ENCODE results near the gene ERBB4.
"Not testable (repeated sequence)": the region's sequence is repeated elsewhere in the genome, so short reads cannot be mapped to it uniquely, and the experiment has no call there.

The ERBB4 gene

DNA sequence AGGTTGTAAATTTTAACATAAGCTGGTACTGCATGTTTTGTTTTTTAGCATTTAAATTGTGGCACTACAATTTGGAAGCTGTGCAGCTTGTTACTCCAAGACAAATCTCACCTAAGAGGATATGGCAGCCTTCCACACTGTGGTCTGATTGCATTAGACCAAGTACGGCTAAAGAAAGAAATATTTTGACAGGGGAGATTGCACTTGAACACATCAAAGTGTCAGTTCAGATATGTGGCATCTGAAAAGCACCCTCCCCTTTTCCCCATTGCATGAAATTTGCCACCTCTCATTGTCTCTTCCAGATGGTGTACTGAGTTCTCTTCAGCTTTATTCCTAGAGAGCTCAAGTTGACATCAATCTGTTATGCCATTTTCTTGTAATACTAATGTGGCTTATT, 295.9 kb downstream of the ERBB4 start:
- Histone ChIP-seq H3K36me3 (ENCODE audit: control insufficient read depth, insufficient read depth, low read length) (no peaks in the 10 kb centered on the region), H3K27ac (ENCODE audit: insufficient read depth, low read depth, low read length, poor library complexity, severe bottlenecking) (no peak overlapping the region), H3K27me3 (ENCODE audit: control insufficient read depth, insufficient read depth, low read length, poor library complexity, severe bottlenecking) (no peaks in the 10 kb centered on the region), H3K9me3 (ENCODE audit: control insufficient read depth, low read length) (no peaks in the 10 kb centered on the region), H3K4me3 (ENCODE audit: insufficient read depth, low read depth, low read length) (no peak overlapping the region), H3K4me1 (ENCODE audit: control insufficient read depth, insufficient read depth, low read length) (peaks cover 1% of the 10 kb centered on the region)
- WGBS, 2 experiments: 92 to 100% methylated on average over 1 of the region's 1 CpG

- H3K9me3 ChIP-seq (ENCODE audit: control insufficient read depth, low read length): not testable (repeated sequence)
These were observed 300.4 kb downstream of the ERBB4 start for GRCh38 chr2:212238152-212238551.

GRCh38 chr2:212237350-212238095, 301.1 kb downstream of the ERBB4 start:
- H3K4me1 ChIP-seq (ENCODE audit: control insufficient read depth, insufficient read depth, low read length): peaks cover 5% of the 10 kb centered on the region
- no peak overlapping the region for H3K27ac ChIP-seq (ENCODE audit: insufficient read depth, low read depth, low read length, poor library complexity, severe bottlenecking)
- WGBS, 2 experiments: 66 to 68% methylated on average over 13 of the region's 13 CpGs
- no peaks in the 10 kb centered on the region for H3K27me3 ChIP-seq (ENCODE audit: control insufficient read depth, insufficient read depth, low read length, poor library complexity, severe bottlenecking)
- H3K36me3 ChIP-seq (ENCODE audit: control insufficient read depth, insufficient read depth, low read length): no peaks in the 10 kb centered on the region
- no peak overlapping the region for H3K4me3 ChIP-seq (ENCODE audit: insufficient read depth, low read depth, low read length)
- no peaks in the 10 kb centered on the region for H3K9me3 ChIP-seq (ENCODE audit: control insufficient read depth, low read length)

More at GRCh38 chr2:212238152-212238551, 300.4 kb downstream of the ERBB4 start:
- not testable (repeated sequence) for H3K27ac ChIP-seq (ENCODE audit: insufficient read depth, low read depth, low read length, poor library complexity, severe bottlenecking); H3K4me3 ChIP-seq (ENCODE audit: insufficient read depth, low read depth, low read length); H3K36me3 ChIP-seq (ENCODE audit: control insufficient read depth, insufficient read depth, low read length); H3K27me3 ChIP-seq (ENCODE audit: control insufficient read depth, insufficient read depth, low read length, poor library complexity, severe bottlenecking); H3K4me1 ChIP-seq (ENCODE audit: control insufficient read depth, insufficient read depth, low read length)
- 73 to 77% methylated on average over 3 of the region's 3 CpGs for WGBS, 2 experiments

DNA sequence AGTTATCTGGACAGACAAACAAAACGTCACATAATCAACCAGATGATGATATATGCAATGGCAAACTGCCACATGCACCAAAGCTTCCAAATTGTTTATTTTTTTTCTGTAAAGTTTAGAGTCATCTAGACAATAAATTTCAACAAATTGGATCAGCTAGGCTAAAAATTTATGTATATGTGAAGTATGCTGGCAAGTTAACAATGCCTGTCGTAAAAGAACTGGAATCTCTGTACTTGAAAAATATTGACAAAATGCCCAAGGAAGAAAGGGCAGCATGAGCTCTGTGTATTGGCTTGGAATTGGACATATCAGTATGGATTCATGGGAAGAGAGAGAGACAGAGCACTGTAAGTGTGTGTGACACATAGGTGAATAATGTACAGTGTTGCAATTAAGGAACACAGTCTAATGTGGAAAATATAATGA, 309.8 kb downstream of the ERBB4 start:
- no peaks in the 10 kb centered on the region for H3K4me1 ChIP-seq (ENCODE audit: control insufficient read depth, insufficient read depth, low read length)
- H3K27ac ChIP-seq (ENCODE audit: insufficient read depth, low read depth, low read length, poor library complexity, severe bottlenecking): no peak overlapping the region
- H3K27me3 ChIP-seq (ENCODE audit: control insufficient read depth, insufficient read depth, low read length, poor library complexity, severe bottlenecking): no peaks in the 10 kb centered on the region
- no peaks in the 10 kb centered on the region for H3K9me3 ChIP-seq (ENCODE audit: control insufficient read depth, low read length)
- 43 to 78% methylated on average over 1 to 2 of the region's 2 CpGs for WGBS, 2 experiments
- no peaks in the 10 kb centered on the region for H3K36me3 ChIP-seq (ENCODE audit: control insufficient read depth, insufficient read depth, low read length)
- H3K4me3 ChIP-seq (ENCODE audit: insufficient read depth, low read depth, low read length): no peak overlapping the region

DNA sequence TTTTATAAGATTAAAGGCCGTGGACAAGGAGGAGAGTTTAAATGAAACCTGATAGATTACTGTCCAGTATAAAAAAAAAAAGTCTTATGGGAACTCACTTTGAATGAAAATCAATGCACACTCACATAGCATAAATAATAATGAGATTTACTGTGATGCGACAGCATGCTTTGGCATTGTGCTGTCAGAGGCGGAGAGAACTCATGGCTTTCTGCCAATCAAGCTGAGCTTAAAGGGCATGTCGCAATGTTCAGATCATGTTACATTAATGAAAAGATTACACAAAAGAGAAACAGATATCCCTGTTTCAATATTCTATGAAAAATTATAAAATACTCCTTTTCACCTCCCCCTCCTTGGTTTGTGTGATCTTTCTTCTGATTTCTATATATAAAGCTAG, 310.8 kb downstream of the ERBB4 start:
- no peak overlapping the region for H3K4me3 ChIP-seq (ENCODE audit: insufficient read depth, low read depth, low read length)
- 94 to 100% methylated on average over 2 to 4 of the region's 4 CpGs for WGBS, 2 experiments
- no peaks in the 10 kb centered on the region for H3K36me3 ChIP-seq (ENCODE audit: control insufficient read depth, insufficient read depth, low read length)
- H3K4me1 ChIP-seq (ENCODE audit: control insufficient read depth, insufficient read depth, low read length): no peaks in the 10 kb centered on the region
- H3K9me3 ChIP-seq (ENCODE audit: control insufficient read depth, low read length): no peaks in the 10 kb centered on the region
- H3K27me3 ChIP-seq (ENCODE audit: control insufficient read depth, insufficient read depth, low read length, poor library complexity, severe bottlenecking): no peaks in the 10 kb centered on the region
- no peak overlapping the region for H3K27ac ChIP-seq (ENCODE audit: insufficient read depth, low read depth, low read length, poor library complexity, severe bottlenecking)

DNA sequence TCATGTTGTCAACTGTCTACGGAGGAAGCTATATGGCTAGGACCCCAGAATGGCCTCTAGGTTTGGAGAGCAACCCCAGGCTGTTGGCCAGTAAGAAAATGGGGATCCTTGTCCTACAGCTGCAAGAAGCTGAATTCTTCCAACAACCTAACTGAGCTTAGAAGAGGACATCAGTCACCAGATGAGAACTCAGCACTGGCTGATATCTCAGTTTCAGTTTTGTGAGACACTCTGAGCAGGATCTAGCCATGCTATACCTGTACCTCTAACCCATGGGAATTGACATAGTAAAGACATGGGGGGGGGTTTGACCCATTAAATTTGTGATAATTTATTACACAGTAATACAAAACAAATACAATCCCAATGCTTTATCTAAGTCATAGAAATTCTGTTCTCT, 312.5 kb downstream of the ERBB4 start:
- H3K9me3 ChIP-seq (ENCODE audit: control insufficient read depth, low read length): no peaks in the 10 kb centered on the region
- H3K27me3 ChIP-seq (ENCODE audit: control insufficient read depth, insufficient read depth, low read length, poor library complexity, severe bottlenecking): no peaks in the 10 kb centered on the region
- H3K4me1 ChIP-seq (ENCODE audit: control insufficient read depth, insufficient read depth, low read length): no peaks in the 10 kb centered on the region
- WGBS, 2 experiments: 95 to 96% methylated on average over 1 of the region's 1 CpG
- no peak overlapping the region for H3K4me3 ChIP-seq (ENCODE audit: insufficient read depth, low read depth, low read length)
- H3K36me3 ChIP-seq (ENCODE audit: control insufficient read depth, insufficient read depth, low read length): no peaks in the 10 kb centered on the region
- no peak overlapping the region for H3K27ac ChIP-seq (ENCODE audit: insufficient read depth, low read depth, low read length, poor library complexity, severe bottlenecking)

GRCh38 chr2:212223696-212224095, 314.9 kb downstream of the ERBB4 start:
- Histone ChIP-seq H3K27me3 (ENCODE audit: control insufficient read depth, insufficient read depth, low read length, poor library complexity, severe bottlenecking) (no peaks in the 10 kb centered on the region), H3K36me3 (ENCODE audit: control insufficient read depth, insufficient read depth, low read length) (no peaks in the 10 kb centered on the region), H3K4me3 (ENCODE audit: insufficient read depth, low read depth, low read length) (no peak overlapping the region), H3K9me3 (ENCODE audit: control insufficient read depth, low read length) (no peaks in the 10 kb centered on the region), H3K27ac (ENCODE audit: insufficient read depth, low read depth, low read length, poor library complexity, severe bottlenecking) (no peak overlapping the region), H3K4me1 (ENCODE audit: control insufficient read depth, insufficient read depth, low read length) (no peaks in the 10 kb centered on the region)
- 100% methylated on average over 1 of the region's 2 CpGs; no CpG with 5 or more reads in 1 of the 2 experiments for WGBS, 2 experiments

DNA sequence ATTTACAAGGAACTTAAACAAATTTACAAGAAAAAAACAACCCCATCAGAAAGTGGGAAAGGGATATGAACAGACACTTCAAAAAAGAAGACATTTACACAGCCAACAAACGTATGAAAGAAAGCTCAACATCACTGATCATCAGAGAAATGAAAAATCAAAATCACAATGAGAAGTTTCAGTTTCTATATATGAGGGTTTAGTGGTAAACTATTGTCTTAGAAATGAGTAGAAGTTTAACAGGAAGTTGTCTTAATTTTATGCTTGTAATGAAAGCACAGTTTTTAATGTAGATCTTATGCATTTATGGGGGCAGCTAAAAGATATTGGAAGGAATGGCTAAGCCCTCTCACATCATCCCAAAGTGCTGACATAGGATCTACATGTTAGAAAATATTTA, 325.4 kb downstream of the ERBB4 start:
- no peak overlapping the region for H3K4me3 ChIP-seq (ENCODE audit: insufficient read depth, low read depth, low read length)
- no peaks in the 10 kb centered on the region for H3K36me3 ChIP-seq (ENCODE audit: control insufficient read depth, insufficient read depth, low read length)
- H3K9me3 ChIP-seq (ENCODE audit: control insufficient read depth, low read length): no peaks in the 10 kb centered on the region
- 83% methylated on average over 1 of the region's 1 CpG; no CpG with 5 or more reads in 1 of the 2 experiments for WGBS, 2 experiments
- H3K27me3 ChIP-seq (ENCODE audit: control insufficient read depth, insufficient read depth, low read length, poor library complexity, severe bottlenecking): no peaks in the 10 kb centered on the region
- H3K27ac ChIP-seq (ENCODE audit: insufficient read depth, low read depth, low read length, poor library complexity, severe bottlenecking): no peak overlapping the region
- no peaks in the 10 kb centered on the region for H3K4me1 ChIP-seq (ENCODE audit: control insufficient read depth, insufficient read depth, low read length)

- no peaks in the 10 kb centered on the region for H3K36me3 ChIP-seq (ENCODE audit: control insufficient read depth, insufficient read depth, low read length)
- no peak overlapping the region for H3K4me3 ChIP-seq (ENCODE audit: insufficient read depth, low read depth, low read length)
- WGBS, 2 experiments: no CpG with 5 or more reads among the region's 1 CpG
- no peaks in the 10 kb centered on the region for H3K4me1 ChIP-seq (ENCODE audit: control insufficient read depth, insufficient read depth, low read length)
- no peak overlapping the region for H3K27ac ChIP-seq (ENCODE audit: insufficient read depth, low read depth, low read length, poor library complexity, severe bottlenecking)
- no peaks in the 10 kb centered on the region for H3K27me3 ChIP-seq (ENCODE audit: control insufficient read depth, insufficient read depth, low read length, poor library complexity, severe bottlenecking)
- no peaks in the 10 kb centered on the region for H3K9me3 ChIP-seq (ENCODE audit: control insufficient read depth, low read length)
These were observed 330.1 kb downstream of the ERBB4 start for GRCh38 chr2:212208467-212208866.

GRCh38 chr2:212197776-212198175, 340.8 kb downstream of the ERBB4 start:
- no peaks in the 10 kb centered on the region for H3K4me1 ChIP-seq (ENCODE audit: control insufficient read depth, insufficient read depth, low read length)
- H3K27ac ChIP-seq (ENCODE audit: insufficient read depth, low read depth, low read length, poor library complexity, severe bottlenecking): no peak overlapping the region
- WGBS, 2 experiments: 100% methylated on average over 1 of the region's 1 CpG; no CpG with 5 or more reads in 1 of the 2 experiments
- H3K9me3 ChIP-seq (ENCODE audit: control insufficient read depth, low read length): no peaks in the 10 kb centered on the region
- H3K4me3 ChIP-seq (ENCODE audit: insufficient read depth, low read depth, low read length): no peak overlapping the region
- H3K36me3 ChIP-seq (ENCODE audit: control insufficient read depth, insufficient read depth, low read length): no peaks in the 10 kb centered on the region
- H3K27me3 ChIP-seq (ENCODE audit: control insufficient read depth, insufficient read depth, low read length, poor library complexity, severe bottlenecking): no peaks in the 10 kb centered on the region
